Central memory CD4-positive, alpha-beta T cell (primary cell): Measurements from ENCODE around the gene SYT2.
"Not testable (repeated sequence)": the region's sequence is repeated elsewhere in the genome, so short reads cannot be mapped to it uniquely, and the experiment has no call there.

ENCODE experiments used
- DNase-seq: peaks from one replicate; pipeline ENCODE4 v3.0.0; 2022

SYT2 gene

GRCh38 chr1:202619505-202619904 lies 90.7 kb downstream of the SYT2 start:
- no peak for DNase-seq

- DNase-seq, result not testable (repeated sequence)
Measured at GRCh38 chr1:202619012-202619411, 91.2 kb downstream of the SYT2 start.

DNA sequence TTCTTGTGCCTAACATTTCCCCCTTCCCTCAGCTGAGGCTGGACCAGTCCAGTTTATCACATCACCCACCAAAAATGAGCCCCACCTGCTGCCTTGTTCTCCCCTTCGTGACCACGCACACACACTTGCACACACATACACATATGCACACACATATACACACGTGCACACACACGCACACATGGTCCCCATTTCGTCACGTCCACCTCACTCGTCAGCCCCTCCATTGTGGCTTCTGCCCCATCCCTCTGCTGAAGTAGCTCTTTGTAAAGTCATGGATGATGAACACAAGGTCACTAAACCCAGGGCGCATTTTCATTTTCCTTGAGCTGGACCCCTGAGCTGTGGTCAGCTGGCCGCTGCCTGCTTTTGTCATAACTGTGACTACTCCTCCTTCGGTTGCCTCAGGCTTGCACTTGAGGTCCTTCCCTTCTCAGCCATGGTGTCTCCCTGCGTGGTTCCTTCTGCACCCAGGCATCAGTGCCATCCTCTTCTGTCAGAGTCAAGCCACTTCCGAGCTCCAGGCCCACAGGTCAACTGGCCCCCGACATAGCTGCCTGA lies 93.8 kb downstream of the SYT2 start:
- no peak for DNase-seq

DNA sequence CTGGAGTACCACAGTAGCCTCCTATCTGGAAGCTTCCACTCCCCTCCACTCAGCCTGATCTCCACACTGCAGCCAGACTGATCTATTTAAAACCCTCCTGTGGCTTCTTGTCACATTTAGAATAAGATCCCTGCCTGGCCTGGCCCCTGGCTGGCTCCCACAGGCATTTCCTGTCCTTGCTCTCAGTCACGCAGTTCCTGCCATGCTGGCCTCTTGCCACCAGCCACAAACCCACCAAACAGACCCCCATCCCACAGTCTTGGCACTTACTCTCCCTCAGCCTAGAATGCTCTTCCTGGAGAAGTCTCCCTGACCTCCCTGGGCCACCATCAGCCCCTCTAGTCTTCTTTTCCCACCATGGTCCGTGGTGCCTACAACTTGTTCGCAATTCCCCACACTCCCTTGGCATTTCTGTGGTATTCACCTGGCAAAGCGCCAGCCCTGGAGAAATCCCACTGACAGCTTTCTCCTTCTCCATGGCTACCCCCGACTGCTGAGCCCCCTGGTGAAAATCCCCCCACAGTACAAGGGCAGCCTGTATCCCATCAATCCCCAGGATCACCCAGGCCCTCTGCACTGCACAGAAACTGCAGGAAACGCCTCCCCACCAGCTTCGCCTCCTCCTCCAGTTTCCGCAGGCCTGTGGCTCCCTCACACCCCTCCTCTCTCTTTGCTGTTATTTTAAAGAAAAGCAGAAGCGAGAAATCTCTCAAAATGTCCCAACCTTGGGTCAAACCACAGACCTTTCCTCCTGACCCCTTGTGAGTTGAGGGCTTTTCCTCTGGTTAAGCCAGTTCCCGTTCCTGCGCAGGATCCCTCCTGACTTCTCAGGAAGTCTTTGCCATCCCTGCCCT lies 94.5 kb downstream of the SYT2 start:
- DNase-seq, result no peak

DNA sequence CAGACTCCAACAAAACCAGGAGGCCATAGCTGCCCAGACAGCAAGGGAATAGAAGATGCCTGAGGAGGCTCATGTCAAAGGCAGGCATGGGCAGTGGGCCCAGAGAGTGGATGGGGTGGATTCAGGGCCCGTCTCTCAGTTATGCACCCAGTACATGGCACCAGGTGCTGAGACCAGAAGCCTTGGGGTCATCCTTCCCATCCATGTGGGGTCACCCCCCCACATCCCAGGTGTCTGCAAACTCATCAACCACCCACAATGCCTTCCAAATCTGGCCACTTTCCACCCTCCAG lies 95.1 kb downstream of the SYT2 start:
- not testable (repeated sequence) for DNase-seq

DNA sequence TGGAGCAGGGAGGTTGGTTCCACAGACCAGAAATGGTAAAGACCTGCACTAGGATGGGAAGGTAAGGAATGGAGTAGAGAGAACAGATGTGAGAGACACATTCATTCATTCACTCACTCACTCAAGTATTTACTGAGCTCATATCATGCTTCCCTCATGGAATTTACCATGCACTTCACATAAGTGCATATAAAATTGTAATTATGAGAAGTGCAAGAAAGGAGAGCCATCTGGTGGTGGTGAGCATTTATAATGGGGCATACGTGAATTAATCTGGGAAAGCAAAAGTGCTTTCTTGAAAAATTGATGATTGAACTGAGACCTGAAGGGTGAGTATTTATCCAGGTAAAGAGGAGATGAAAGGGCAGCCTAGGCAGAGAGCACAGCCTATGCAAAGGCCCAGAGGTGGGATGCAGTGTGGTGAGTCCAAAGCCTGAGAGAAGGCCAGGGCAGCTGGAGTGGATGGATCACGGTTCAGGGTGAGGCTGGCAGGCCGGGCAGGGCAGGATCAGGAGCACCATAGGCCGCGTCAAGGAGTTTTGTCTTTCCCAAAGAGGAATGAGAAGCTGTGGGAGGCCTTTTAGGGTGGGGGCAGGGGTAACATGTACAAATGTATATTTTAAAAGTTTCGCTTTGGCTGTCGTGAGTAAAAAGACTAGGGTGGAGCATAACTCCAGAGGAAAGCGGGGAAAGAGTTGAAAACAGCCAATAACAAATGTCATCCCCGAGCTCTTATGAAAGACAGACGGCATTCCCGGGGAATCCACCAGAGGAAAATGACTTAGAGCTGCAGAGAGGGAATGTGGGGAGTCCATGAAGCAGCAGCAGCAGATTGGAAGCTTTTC lies 95.7 kb downstream of the SYT2 start:
- DNase-seq, result not testable (repeated sequence)

DNA sequence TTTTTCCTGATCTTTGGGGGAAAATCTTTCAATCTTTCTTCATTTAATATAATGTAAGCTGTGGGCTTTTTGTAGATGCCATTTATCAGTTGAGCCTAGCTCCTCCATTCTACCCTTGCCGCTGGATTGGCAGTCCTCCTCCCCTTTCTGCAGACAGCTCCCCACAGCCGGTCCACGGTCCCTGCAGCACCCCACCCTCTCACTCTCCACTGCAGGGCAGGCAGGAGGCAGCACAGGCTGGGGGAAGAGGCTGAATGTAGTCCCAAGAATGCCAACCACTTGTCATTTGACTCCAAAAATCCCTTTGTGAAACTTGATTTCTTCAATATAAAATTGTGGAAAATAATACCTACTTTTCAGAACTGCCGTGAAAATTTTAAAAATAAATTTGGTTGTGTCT lies 96.7 kb downstream of the SYT2 start:
- DNase-seq, result no peak

DNA sequence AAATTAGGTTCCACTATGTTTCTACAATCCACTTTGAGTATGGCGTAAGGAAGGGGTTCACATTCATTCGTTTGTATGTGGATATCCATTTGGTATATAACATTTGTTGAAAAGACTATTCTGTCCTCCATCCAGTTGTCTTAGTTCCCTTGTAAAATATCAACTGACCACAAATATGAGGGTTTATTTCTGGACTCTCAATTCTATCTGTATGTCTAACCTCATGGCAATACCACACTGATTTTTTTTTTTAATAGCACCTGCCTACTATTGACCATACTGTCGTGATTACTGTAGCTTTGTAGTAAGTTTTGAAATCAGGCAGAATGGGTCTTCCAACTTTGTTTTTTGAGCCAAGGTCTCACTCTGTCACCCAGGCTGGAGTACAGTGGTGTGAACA lies 98.2 kb downstream of the SYT2 start:
- not testable (repeated sequence) for DNase-seq

- DNase-seq, result no peak
Measured at GRCh38 chr1:202605515-202605914, 104.7 kb downstream of the SYT2 start.

DNA sequence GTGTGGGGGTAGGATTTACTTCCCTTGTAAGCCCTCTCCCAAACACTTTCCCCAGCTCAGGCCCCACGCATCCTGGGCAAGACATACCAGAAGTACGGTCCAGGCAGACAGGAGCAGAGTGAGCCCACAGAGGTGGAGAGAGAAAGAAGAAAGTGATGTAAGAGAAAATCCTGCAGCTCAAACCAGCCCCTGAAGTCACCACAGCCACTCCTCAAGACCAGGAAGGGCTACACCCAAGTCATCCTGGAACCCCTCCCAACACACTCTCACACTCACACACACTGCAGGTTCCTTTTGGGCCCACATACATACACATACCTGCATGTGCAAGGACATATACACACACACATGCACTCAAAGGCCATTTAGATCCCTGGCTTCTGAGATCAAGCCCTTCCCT lies 106.8 kb downstream of the SYT2 start:
- DNase-seq, result no peak

DNA sequence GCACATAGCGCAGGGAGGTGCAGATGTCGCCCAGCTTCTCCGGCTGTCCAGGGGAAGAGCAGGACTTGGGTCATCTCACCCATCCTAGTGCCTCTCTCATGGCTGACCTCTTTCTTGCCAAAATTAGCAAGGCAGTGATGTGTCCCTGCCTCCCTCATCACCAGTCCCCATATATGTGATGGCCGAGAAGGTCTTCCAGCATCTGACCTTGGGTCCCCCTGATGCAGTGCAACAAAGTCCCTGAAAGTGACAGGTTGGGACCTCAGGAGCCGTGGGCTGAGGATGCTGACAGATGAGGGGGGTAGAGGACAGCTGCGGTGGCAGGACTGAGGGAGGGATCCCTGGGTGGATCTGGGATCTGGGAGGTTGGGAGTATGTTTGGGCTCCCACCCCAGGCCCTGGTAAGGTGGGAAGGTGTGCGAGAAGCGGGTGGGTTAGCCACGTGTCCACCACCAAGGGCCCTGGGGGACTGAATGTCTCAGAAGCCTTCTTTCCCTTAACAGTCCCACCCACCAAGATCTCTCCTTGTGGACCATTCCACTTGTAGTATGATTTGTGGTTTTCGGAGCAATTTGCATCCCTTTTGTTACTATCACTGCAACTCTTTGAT lies 109.7 kb downstream of the SYT2 start:
- DNase-seq, result no peak

GRCh38 chr1:202599669-202600431 lies 110.4 kb downstream of the SYT2 start:
- no peak for DNase-seq

DNA sequence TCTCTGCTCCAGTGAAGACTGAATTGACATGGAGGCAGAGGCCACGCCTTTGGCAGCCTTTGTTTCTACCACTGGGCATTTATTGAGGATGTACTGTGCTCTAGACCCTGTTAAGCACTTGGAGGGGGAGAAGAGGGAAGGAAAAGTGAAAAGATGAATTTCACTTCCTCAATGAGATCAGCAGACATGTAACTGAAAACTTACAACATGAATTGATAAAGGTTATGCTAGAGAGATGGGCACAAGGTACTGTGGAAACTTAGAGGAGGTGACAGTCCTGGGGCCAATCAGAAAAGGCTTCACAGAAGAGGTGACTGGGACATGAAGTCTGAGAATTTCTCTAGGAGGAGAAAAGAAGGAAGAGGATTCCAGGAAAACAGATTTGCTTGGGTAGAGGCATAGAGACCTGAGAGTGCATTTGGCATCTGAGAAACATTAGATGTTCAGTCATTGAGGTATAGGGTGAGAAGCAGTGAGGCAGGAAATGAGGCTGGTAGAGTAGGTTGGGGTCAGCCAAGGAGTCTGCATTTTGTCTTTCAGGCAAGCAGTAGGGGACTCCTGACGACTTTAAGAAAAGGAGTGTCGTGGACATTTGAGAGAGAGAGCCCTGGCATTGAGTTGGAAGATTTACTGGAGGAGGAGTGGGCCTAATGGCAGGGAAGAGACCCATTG lies 113.0 kb downstream of the SYT2 start:
- no peak for DNase-seq

GRCh38 chr1:202596638-202597037 lies 113.6 kb downstream of the SYT2 start:
- DNase-seq, result no peak

GRCh38 chr1:202593845-202594244 lies 116.4 kb downstream of the SYT2 start:
- DNase-seq, result no peak

DNA sequence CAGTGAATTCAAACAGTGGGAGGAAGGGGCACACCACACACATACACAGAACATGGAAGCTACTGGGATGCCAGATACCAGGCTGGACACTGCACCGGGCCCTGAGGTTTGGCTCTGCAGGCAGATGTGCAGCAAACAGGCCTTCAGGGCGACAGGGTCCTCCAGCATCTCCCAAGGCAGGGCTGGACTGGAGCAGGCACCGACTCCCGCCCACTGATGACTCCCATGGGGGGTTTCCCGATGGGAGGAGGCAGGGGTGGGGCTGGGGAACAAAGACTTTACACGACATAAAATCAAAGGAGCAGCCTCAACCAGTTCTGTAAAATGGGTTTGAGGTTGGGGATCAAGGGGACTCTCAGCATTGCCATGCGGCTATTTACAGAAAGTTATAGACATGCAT lies 118.1 kb downstream of the SYT2 start:
- DNase-seq, result no peak

- DNase-seq, result no peak
Measured at GRCh38 chr1:202591515-202591914, 118.7 kb downstream of the SYT2 start.

DNA sequence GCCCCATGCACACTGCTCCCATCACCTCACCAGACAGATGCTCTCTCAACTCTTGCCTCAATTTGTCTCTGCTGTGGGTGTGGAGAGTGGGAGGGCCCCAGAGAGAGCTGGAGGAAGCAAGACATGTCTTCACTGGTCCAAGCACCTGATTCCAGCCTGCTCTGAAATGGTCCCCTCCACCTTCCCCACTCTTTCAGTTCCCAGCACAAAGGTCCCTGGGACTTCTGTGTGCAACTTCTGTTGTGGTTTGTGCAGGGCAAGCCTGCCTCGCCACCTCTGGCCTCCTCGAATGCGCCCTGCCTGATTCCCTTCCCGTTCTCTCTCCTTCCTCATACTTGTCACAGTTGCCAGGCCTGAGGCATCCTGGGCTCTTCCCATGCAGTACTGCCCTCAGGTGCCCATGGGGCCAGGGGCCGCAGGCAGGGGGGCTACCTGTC lies 119.3 kb downstream of the SYT2 start:
- DNase-seq, result no peak

DNA sequence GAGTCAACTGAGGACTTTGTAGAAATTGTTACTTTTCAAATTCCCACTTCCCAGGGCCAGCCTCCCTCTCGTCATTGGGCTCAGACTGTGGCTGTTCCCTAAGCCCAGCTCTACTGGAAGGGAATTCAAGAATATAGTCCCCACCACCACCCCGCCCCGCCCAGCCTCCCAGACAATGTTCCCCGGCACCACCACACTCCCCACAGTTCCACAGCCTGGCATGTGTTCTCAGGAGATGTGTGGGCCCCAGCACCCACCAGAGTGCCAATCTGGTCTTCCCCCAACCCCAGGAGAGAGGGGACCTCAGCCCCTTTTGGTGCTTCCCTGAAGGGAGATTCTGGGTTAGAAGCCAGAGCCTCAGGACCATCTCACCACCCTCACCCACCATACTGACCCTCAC lies 120.1 kb downstream of the SYT2 start:
- no peak for DNase-seq

DNA sequence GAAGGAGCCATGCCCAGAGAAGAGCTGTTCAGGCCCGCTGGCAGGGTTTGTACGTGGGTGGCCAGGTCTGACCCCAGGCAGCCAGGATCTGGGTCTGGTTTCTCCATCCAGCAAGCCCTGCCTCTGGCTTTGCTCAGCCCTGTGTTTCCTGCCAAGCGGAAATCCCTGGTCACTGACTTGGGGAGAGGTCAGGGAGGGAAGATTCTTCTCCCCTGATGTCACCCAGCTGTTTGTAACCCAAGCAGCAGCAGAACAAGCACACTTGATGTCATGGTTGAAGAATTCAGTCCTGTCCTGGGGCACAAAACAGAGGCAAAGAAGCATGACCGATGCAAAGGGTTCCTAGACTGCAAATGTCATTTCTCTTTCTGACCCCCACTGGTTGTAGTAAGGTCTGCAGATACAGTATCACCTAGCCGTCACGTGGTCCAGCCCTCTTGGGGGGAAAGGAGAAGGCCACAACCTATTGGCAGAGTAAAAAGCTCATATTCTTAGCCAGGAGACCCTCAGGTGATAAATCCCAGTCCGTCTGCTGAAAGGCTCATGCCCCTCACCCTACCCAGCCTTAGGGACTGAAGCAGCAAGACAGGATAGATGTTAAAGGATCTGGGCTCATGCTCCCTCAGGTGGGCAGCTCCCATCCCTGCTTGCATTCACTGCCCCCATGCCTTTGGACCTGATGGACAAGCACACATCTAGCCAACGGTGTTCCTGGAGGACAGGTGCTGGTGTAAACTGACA lies 120.9 kb downstream of the SYT2 start:
- no peak for DNase-seq

DNA sequence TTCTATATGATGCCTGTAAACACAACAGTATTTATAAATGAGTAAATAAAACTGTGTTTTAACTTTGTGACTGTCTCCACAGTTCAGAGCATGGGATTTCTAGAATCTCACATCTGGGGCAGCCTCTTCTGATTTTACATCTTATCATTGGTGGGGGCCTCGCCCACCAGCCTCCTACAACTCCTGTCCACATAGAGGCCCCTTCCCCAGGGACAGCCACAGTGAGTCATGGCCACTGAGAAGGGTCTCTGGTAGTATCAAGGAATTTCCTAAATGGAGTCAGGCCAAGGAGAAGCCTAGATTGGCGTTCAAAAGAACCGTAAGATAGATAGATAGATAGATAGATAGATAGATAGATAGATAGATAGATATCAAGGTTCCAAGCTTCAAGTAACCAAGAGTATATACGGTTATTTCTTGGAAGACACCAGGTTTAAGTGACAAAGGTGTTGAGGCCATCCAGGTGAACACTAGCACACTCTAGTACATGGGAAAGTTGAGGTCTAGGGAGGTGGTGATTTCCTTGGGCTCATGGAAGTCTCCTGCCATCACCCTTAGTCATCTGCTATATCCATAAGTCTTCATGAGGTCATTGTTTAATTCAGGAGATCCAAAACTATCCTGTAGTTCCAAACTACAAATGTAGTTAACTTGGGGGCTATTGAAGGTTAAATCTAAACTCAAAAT lies 121.6 kb downstream of the SYT2 start:
- DNase-seq, result no peak
